Memory B cell (primary cell): ENCODE measurements around the gene H1-8.

Source experiments
- ATAC-seq: fragments of 150-1000 bp; cut with Tn5 transposase; 2 replicates; pipeline ENCODE4 v1.10.0; 2021; ENCODE audit warnings: low read depth, mild to moderate bottlenecking, moderate library complexity
- DNase-seq, 2 donors: peaks; one replicate each; pipeline ENCODE4 v3.0.0; 2022; ENCODE audit warnings: low spot score in 2 of 2
- H3K27ac Mint-ChIP-seq: one replicate; pipeline ENCODE4 v1.8.0; 2022; ENCODE audit warnings: mild to moderate bottlenecking, moderate library complexity, mixed read lengths
- H3K27me3 Mint-ChIP-seq: one replicate; pipeline ENCODE4 v1.8.0; 2022; ENCODE audit warnings: mixed read lengths
- H3K36me3 Mint-ChIP-seq: one replicate; pipeline ENCODE4 v1.8.0; 2022; ENCODE audit warnings: mild to moderate bottlenecking, mixed read lengths
- H3K4me1 Mint-ChIP-seq: one replicate; pipeline ENCODE4 v1.8.0; 2022; ENCODE audit warnings: mixed read lengths
- H3K4me3 Mint-ChIP-seq: one replicate; pipeline ENCODE4 v1.8.0; 2022; ENCODE audit warnings: mild to moderate bottlenecking, moderate library complexity, mixed read lengths
- H3K9me3 Mint-ChIP-seq: one replicate; pipeline ENCODE4 v1.8.0; 2022; ENCODE audit warnings: mixed read lengths

H1-8 gene

DNA sequence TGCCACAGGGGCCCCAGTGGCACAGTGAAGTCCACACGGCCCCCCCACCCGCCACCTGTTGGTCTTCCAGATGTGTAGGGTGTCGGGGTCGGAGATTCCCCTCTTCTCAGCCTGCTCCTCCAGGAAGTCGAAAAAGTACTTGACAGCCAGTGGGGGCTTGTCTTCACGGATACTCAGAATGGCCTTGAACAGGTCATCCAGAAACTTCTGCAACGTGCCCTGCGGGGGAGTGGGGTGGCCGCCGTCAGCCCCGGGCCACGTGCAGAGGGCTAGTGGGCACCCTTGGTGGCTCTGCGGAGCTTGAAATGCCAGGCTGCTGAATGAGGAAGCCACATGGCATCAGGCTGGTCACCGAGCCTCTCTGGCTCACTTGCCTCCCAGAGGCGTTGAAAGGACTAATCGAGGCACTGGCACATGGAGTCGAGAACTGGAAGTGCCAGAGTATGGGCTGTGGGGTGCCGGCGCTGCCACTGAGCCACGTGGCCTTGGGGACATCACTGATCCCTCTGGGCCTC lies 16.6 kb downstream of the H1-8 start:
- no peak for DNase-seq
- no peak for ATAC-seq
- H3K36me3 Mint-ChIP-seq, result peaks cover 1% of the 10 kb centered on the region
- H3K9me3 Mint-ChIP-seq, result no peaks in the 10 kb centered on the region
- no peak overlapping the region for H3K4me3 Mint-ChIP-seq
- H3K27ac Mint-ChIP-seq, result no peak overlapping the region
- peaks cover 4% of the 10 kb centered on the region for H3K4me1 Mint-ChIP-seq
- H3K27me3 Mint-ChIP-seq, result no peaks in the 10 kb centered on the region

DNA sequence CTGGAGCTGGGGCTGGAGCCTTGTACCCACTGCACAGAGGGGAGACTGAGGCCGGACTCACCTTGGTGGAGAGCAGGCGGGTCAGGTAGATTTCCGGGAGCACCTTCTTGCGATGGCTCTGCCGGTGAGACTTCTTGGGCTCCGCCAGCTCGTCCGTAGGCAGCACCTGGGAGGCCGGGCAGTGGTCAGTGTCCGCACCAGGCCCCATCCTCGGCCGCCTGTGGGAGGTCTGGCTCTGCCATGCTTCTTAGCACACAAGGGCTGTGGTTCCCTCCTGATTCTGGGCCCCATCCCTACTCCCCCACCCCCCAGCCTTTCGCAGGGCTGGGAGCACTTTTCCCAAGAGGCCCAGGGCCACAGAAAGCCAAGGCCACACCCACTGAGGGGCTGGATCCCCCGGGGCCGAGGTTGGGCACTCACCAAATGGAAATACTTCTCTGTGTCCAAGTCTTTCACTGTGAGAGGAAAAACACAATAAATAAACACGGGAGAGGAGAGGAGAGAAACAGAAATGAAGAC lies 17.4 kb downstream of the H1-8 start:
- H3K4me1 Mint-ChIP-seq, result peaks cover 4% of the 10 kb centered on the region
- H3K36me3 Mint-ChIP-seq, result peaks cover 1% of the 10 kb centered on the region
- peak overlapping the region; percentile 1 for H3K27ac Mint-ChIP-seq
- no peak for DNase-seq
- ATAC-seq, result no peak
- H3K27me3 Mint-ChIP-seq, result no peaks in the 10 kb centered on the region
- H3K4me3 Mint-ChIP-seq, result no peak overlapping the region
- H3K9me3 Mint-ChIP-seq, result no peaks in the 10 kb centered on the region

GRCh38 chr3:129560911-129561594 lies 18.1 kb downstream of the H1-8 start:
- Mint-ChIP-seq H3K4me3 (no peak overlapping the region), H3K36me3 (peaks cover 1% of the 10 kb centered on the region), H3K9me3 (no peaks in the 10 kb centered on the region), H3K27ac (peak overlapping the region; percentile 1), H3K27me3 (no peaks in the 10 kb centered on the region), H3K4me1 (peaks cover 4% of the 10 kb centered on the region)
- ATAC-seq (no peak), DNase-seq (no peak)

- H3K4me3 Mint-ChIP-seq, result no peak overlapping the region
These were observed 18.8 kb downstream of the H1-8 start for GRCh38 chr3:129561619-129562248.

GRCh38 chr3:129562803-129563202 lies 19.8 kb downstream of the H1-8 start:
- no peaks in the 10 kb centered on the region for H3K9me3 Mint-ChIP-seq
- no peaks in the 10 kb centered on the region for H3K27me3 Mint-ChIP-seq
- DNase-seq (no peak), ATAC-seq (no peak)
- peaks cover 1% of the 10 kb centered on the region for H3K36me3 Mint-ChIP-seq
- H3K4me3 Mint-ChIP-seq, result no peak overlapping the region
- no peak overlapping the region for H3K27ac Mint-ChIP-seq
- peaks cover 10% of the 10 kb centered on the region for H3K4me1 Mint-ChIP-seq

More at GRCh38 chr3:129561619-129562248, 18.8 kb downstream of the H1-8 start:
- H3K4me1 Mint-ChIP-seq, result peaks cover 8% of the 10 kb centered on the region
- H3K9me3 Mint-ChIP-seq, result no peaks in the 10 kb centered on the region
- H3K27me3 Mint-ChIP-seq, result no peaks in the 10 kb centered on the region
- ATAC-seq, result no peak
- DNase-seq, result no peak
- H3K36me3 Mint-ChIP-seq, result peaks cover 1% of the 10 kb centered on the region
- H3K27ac Mint-ChIP-seq, result no peak overlapping the region

DNA sequence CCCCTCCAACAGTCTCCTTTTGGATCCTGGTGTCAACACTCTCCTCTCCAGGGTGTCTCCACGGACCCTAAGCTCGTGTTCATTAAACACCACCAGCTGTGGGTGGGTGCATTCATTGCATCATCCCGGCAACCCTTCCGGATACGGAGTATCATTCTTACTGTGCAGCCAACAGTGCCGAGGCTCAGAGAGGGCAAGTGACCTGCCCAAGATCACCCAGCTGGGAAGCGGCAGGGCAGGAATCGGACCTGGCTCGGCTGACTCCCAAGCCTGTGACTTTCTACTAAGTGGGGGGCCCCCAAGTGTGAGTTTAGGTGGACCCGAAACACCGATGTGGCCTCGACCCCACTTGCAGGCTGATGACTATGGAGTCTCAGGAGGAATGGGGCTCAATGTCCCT lies 20.4 kb downstream of the H1-8 start:
- H3K4me1 Mint-ChIP-seq, result peaks cover 10% of the 10 kb centered on the region
- ATAC-seq, result no peak
- H3K9me3 Mint-ChIP-seq, result no peaks in the 10 kb centered on the region
- DNase-seq, result no peak
- no peaks in the 10 kb centered on the region for H3K27me3 Mint-ChIP-seq
- no peak overlapping the region for H3K4me3 Mint-ChIP-seq
- peaks cover 1% of the 10 kb centered on the region for H3K36me3 Mint-ChIP-seq
- H3K27ac Mint-ChIP-seq, result no peak overlapping the region

- Mint-ChIP-seq H3K4me3 (no peak overlapping the region), H3K4me1 (peaks cover 10% of the 10 kb centered on the region), H3K36me3 (peaks cover 1% of the 10 kb centered on the region), H3K27me3 (no peaks in the 10 kb centered on the region), H3K27ac (no peak overlapping the region), H3K9me3 (no peaks in the 10 kb centered on the region)
- no peak for DNase-seq
- ATAC-seq, result no peak
These were observed 21.0 kb downstream of the H1-8 start for GRCh38 chr3:129563850-129564535.

DNA sequence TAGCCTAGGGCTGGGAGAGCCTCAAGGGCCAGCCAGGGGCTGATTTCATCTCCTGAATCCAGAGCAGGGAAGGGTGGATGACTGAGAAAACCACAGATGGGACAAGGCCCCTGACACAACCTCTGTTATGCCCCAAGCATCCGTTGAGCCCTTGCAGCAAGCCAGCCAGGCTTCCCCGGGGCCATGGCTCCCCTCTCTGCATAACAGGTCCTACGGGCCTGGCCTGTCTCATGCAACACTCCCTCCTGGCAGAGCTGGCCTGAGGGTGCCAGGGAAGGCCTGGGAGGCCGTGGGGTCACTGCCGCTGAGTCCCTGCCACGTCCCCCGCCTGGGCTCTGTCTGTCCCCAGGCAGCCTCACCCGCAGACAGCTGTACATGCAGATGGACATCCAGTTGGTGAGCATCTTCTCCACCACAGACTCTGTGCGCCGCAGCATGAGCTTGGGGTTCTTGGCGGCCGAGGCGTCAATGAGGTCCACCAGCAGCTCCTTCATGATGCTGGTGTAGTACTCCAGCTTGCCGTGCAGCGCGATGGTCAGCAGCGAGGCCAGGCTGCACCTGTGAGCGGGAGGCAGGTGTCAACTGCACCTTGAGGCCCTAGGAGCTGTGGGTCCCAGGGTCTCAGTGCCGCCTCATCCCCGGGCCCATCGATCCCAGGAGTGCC lies 22.1 kb downstream of the H1-8 start:
- Mint-ChIP-seq H3K27ac (no peak overlapping the region), H3K9me3 (no peaks in the 10 kb centered on the region), H3K4me1 (peaks cover 10% of the 10 kb centered on the region), H3K27me3 (no peaks in the 10 kb centered on the region), H3K36me3 (peaks cover 1% of the 10 kb centered on the region), H3K4me3 (no peak overlapping the region)
- DNase-seq (no peak), ATAC-seq (no peak)

DNA sequence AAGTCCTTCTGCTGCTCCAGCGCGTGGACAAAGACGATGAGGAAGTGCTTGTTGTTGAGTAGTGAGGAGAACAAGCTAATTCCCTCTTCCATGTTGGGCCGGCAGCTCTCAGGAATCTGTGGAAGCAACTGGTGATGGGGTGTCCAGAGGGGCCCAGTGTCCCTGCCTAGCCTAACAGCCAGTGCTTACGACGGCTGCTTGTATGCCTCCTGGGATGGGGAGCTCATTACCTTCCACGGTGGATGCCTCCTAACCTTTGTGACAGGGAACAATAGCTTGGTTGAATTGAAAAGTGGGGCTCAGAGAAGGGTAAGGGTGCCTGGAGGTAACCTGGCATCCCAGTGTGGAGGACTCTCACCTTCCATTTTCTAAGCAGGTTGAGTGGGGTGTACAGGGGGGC lies 22.9 kb downstream of the H1-8 start:
- H3K4me3 Mint-ChIP-seq, result no peak overlapping the region
- no peak overlapping the region for H3K27ac Mint-ChIP-seq
- DNase-seq, result no peak
- peaks cover 6% of the 10 kb centered on the region for H3K4me1 Mint-ChIP-seq
- H3K27me3 Mint-ChIP-seq, result no peaks in the 10 kb centered on the region
- H3K36me3 Mint-ChIP-seq, result no peaks in the 10 kb centered on the region
- no peak for ATAC-seq
- H3K9me3 Mint-ChIP-seq, result no peaks in the 10 kb centered on the region

- Mint-ChIP-seq H3K27ac (peak overlapping the region; percentile 21), H3K4me1 (peaks cover 9% of the 10 kb centered on the region), H3K27me3 (no peaks in the 10 kb centered on the region), H3K4me3 (no peak overlapping the region), H3K36me3 (no peaks in the 10 kb centered on the region), H3K9me3 (no peaks in the 10 kb centered on the region)
- no peak for ATAC-seq
- DNase-seq, result no peak
These were observed 24.3 kb downstream of the H1-8 start for GRCh38 chr3:129567176-129567705.

DNA sequence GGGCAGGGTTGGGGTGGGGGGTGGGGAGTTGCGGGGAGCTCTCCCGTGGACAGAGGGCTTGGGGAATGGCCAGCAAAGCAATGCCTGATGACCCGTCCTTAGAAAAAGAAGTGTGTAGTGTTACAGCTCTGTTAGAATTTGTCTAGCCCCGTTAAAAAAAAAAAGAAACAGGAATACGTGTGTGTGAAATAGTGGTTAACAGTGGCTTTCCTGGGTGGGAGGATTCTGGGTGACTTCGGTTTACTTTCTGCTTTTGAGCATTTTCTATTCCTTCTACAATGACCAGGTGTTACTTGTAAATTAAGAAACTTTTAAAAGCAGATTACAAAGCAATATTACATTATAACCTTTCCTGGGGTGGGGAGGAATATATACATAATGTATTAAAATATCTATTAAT lies 25.0 kb downstream of the H1-8 start:
- no peak for DNase-seq
- Mint-ChIP-seq H3K36me3 (no peaks in the 10 kb centered on the region), H3K4me1 (peaks cover 9% of the 10 kb centered on the region), H3K4me3 (no peak overlapping the region), H3K27me3 (no peaks in the 10 kb centered on the region), H3K9me3 (no peaks in the 10 kb centered on the region), H3K27ac (no peak overlapping the region)
- ATAC-seq, result no peak

- Mint-ChIP-seq H3K36me3 (no peaks in the 10 kb centered on the region), H3K27ac (no peak overlapping the region), H3K4me3 (no peak overlapping the region), H3K4me1 (peaks cover 23% of the 10 kb centered on the region), H3K9me3 (no peaks in the 10 kb centered on the region), H3K27me3 (no peaks in the 10 kb centered on the region)
- ATAC-seq, result no peak
- no peak for DNase-seq
These were observed 26.9 kb downstream of the H1-8 start for GRCh38 chr3:129569856-129570255.

GRCh38 chr3:129571605-129572547 lies 28.9 kb downstream of the H1-8 start:
- Mint-ChIP-seq H3K27ac (no peak overlapping the region), H3K4me3 (no peak overlapping the region), H3K27me3 (no peaks in the 10 kb centered on the region), H3K4me1 (peaks cover 34% of the 10 kb centered on the region), H3K9me3 (no peaks in the 10 kb centered on the region), H3K36me3 (no peaks in the 10 kb centered on the region)
- no peak for DNase-seq
- no peak for ATAC-seq
